Osteoblast (primary cell): ENCODE measurements around the gene PIH1D1. TPM values are rescaled to one million over a fixed set of nuclear protein-coding genes. Genes with fewer than 3 reads are reported as not detected.

Experiments
- DNase-seq: peaks from one replicate; pipeline ENCODE4 v3.0.0; 2011; ENCODE audit warnings: low spot score, mixed read lengths; ENCODE audit not compliant: insufficient read length; ENCODE audit errors: missing footprints
- H2AFZ ChIP-seq: 2 replicates; pipeline ENCODE4 v1.6.0; 2011; ENCODE audit warnings: mild to moderate bottlenecking, low read length
- H3K27ac ChIP-seq: 2 replicates; pipeline ENCODE4 v1.5.1; 2011; ENCODE audit warnings: mild to moderate bottlenecking, low read depth, low read length, moderate library complexity
- H3K27me3 ChIP-seq: 2 replicates; pipeline ENCODE4 v1.6.0; 2012; ENCODE audit warnings: mild to moderate bottlenecking, control low read depth, inconsistent platforms, low read length, moderate library complexity; ENCODE audit not compliant: insufficient read depth
- H3K36me3 ChIP-seq: 2 replicates; pipeline ENCODE4 v1.5.1; 2011; ENCODE audit warnings: mild to moderate bottlenecking, low read length, control low read depth, moderate library complexity; ENCODE audit not compliant: insufficient read depth
- H3K4me1 ChIP-seq: 2 replicates; pipeline ENCODE4 v1.5.1; 2011; ENCODE audit warnings: mild to moderate bottlenecking, low read length, control low read depth, moderate library complexity; ENCODE audit not compliant: insufficient read depth
- H3K4me2 ChIP-seq: 2 replicates; pipeline ENCODE4 v1.6.0; 2011; ENCODE audit warnings: mild to moderate bottlenecking, low read length; ENCODE audit not compliant: insufficient read depth
- H3K4me3 ChIP-seq: fragments of 200-600 bp; sonication (generic); 3 replicates; pipeline ENCODE4 v1.5.1; 2012; ENCODE audit warnings: mild to moderate bottlenecking, low read length, inconsistent platforms; ENCODE audit not compliant: insufficient read depth
- H3K79me2 ChIP-seq: 2 replicates; pipeline ENCODE4 v1.6.0; 2012; ENCODE audit warnings: mild to moderate bottlenecking, low read length, control low read depth, inconsistent platforms; ENCODE audit not compliant: insufficient read depth
- H3K9me3 ChIP-seq: 2 replicates; pipeline ENCODE4 v1.5.1; 2011; ENCODE audit warnings: low read depth, low read length, control low read depth
- H4K20me1 ChIP-seq: 2 replicates; pipeline ENCODE4 v1.6.0; 2012; ENCODE audit warnings: mild to moderate bottlenecking, low read length, control low read depth; ENCODE audit not compliant: insufficient read depth
- total RNA-seq: library from RNA; depleted of rRNA; stranded (reverse); fragments of >200 nt; gene quantifications from 2 replicates; pipeline ENCODE4 v1.2.3, GENCODE V29; 2012
- TF ChIP-seq, protein P1 (sequence below): IDR thresholded peaks from 2 replicates; pipeline ENCODE4 v1.5.1; 2011; ENCODE audit warnings: mild to moderate bottlenecking, low read depth, low read length, moderate library complexity; ENCODE audit errors: extremely low read depth

PIH1D1 gene
- total RNA-seq, 1 donor = 79.3 TPM

DNA sequence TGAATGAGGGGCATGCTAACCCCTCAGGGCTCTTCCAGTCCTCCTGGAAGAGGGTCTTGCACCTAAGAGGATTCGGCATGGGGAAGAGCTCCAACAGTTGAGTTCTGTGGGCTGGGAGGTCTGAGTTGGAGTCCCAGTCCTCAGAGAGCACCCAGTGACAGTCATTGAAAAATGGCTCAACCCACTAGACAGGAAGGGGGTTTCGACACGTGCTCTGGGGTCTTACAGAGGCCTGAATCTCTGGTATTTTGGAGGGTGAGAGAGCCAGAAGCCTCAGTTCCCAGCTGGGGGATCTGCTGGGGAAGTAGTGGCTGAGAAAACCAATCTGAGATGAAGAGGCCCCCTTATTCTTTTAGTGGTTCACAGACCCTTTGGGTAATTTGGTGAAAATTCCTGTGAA is 37.4 kb downstream of the PIH1D1 start:
- no peak overlapping the region for H3K27ac ChIP-seq

DNA sequence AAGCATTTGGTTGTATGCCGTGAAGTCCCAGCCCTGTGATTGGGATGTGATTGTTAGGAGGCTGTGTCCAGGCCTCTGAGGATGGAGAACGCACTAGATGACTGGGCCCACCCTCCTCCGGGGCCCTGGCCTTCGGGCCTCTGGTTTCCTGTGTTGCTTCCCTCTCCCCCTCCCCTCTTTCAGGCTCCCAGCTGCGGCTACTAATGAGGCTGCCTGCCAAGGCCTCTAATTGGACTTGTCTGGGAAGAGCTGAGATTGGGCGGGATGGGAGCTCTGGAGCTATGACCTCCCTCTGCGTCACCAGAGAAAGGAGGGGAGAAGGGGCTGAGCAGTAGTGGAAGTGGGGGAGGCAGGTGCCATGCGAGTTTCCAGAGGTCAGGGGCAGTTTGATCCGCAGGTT is 38.3 kb downstream of the PIH1D1 start:
- TF ChIP-seq, protein P1, sequence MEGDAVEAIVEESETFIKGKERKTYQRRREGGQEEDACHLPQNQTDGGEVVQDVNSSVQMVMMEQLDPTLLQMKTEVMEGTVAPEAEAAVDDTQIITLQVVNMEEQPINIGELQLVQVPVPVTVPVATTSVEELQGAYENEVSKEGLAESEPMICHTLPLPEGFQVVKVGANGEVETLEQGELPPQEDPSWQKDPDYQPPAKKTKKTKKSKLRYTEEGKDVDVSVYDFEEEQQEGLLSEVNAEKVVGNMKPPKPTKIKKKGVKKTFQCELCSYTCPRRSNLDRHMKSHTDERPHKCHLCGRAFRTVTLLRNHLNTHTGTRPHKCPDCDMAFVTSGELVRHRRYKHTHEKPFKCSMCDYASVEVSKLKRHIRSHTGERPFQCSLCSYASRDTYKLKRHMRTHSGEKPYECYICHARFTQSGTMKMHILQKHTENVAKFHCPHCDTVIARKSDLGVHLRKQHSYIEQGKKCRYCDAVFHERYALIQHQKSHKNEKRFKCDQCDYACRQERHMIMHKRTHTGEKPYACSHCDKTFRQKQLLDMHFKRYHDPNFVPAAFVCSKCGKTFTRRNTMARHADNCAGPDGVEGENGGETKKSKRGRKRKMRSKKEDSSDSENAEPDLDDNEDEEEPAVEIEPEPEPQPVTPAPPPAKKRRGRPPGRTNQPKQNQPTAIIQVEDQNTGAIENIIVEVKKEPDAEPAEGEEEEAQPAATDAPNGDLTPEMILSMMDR = no peak
- Histone ChIP-seq H3K27me3 (peaks cover 11% of the 10 kb centered on the region), H2AFZ (peak overlapping the region; percentile 29), H3K27ac (no peak overlapping the region), H3K9me3 (no peaks in the 10 kb centered on the region), H3K4me3 (no peak overlapping the region), H3K36me3 (no peaks in the 10 kb centered on the region), H4K20me1 (no peaks in the 10 kb centered on the region), H3K4me1 (peaks cover 12% of the 10 kb centered on the region), H3K4me2 (no peak overlapping the region), H3K79me2 (no peaks in the 10 kb centered on the region)
- DNase-seq = peak; percentile 80

More for the DNA sequence above, 37.4 kb downstream of the PIH1D1 start:
- Histone ChIP-seq H3K27me3 (peaks cover 19% of the 10 kb centered on the region), H4K20me1 (no peaks in the 10 kb centered on the region), H3K9me3 (no peaks in the 10 kb centered on the region), H3K4me2 (no peak overlapping the region), H2AFZ (no peak overlapping the region), H3K4me3 (no peak overlapping the region), H3K79me2 (no peaks in the 10 kb centered on the region), H3K36me3 (no peaks in the 10 kb centered on the region), H3K4me1 (peaks cover 12% of the 10 kb centered on the region)
- peak; percentile 41 for DNase-seq
- TF ChIP-seq, protein P1 = no peak

DNA sequence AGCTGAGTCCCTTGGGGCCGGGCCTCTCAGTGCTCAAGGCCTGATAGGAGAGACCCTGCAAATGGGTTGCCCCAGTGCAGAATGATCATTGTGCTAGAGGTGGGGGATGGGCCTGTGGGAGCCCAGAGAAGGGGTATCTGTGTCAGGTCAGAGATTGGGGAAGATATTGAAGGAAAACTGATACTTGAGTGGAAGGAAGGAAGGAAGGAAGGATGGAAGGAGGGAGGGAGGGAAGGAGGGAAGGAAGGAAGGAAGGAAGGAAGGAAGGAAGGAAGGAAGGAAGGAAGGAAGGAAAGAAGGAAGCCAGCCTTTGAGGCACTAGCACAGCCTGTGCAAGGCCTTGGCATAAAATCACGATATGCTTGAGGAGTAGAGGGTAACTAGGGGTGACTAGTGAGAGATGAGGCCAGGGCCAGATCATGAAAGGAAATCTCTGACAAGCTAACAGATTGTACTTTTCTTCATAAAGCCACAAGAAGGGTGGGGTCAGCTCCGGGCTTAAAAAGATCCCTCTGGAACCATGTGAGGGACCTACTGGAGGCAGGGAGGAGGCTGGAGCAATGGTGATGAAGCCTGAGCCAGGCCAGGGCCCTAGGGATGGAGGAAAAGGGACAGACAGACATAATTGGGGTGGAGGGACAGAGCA is 39.8 kb downstream of the PIH1D1 start:
- no peaks in the 10 kb centered on the region for H3K79me2 ChIP-seq
- H2AFZ ChIP-seq = no peak overlapping the region
- H3K36me3 ChIP-seq = no peaks in the 10 kb centered on the region
- H3K9me3 ChIP-seq = no peaks in the 10 kb centered on the region
- H3K4me2 ChIP-seq = no peak overlapping the region
- no peak overlapping the region for H3K4me3 ChIP-seq
- TF ChIP-seq, protein P1 = no peak
- H3K27me3 ChIP-seq = no peaks in the 10 kb centered on the region
- H3K27ac ChIP-seq = no peak overlapping the region
- no peaks in the 10 kb centered on the region for H4K20me1 ChIP-seq
- peak; percentile 82 for DNase-seq
- H3K4me1 ChIP-seq = peaks cover 12% of the 10 kb centered on the region

DNA sequence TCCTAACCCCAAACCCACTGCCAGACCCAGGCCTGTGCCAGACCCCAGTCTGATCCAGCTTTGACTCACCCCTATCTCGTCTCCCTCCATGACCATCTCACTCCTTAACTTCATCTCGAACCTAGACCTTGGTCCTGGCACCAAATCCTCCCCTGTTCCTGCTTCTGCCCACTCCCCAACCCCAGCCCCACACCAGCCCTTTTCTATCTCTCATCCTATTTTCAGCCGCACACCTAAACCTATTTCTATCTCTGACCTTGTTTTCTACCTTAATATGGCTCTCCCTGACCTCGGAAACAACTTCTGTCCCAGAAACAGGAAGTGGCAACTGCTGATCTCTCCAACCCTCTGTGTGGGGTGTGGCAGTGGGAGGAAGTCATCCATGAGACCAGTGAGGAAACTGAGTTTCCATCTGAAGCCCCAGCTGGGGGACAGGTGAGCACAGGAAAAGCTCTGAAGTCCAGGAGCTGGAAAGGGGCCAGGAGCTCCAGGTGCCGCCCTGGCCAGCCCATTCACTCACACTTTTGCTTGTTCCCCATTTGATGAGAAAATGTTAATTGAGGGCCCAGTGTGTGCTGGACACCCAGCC is 42.1 kb downstream of the PIH1D1 start:
- Histone ChIP-seq H2AFZ (no peak overlapping the region), H3K4me1 (peaks cover under 1% of the 10 kb centered on the region), H4K20me1 (no peaks in the 10 kb centered on the region), H3K27ac (no peak overlapping the region), H3K36me3 (no peaks in the 10 kb centered on the region), H3K4me2 (no peak overlapping the region), H3K27me3 (no peaks in the 10 kb centered on the region), H3K4me3 (no peak overlapping the region), H3K79me2 (no peaks in the 10 kb centered on the region), H3K9me3 (no peaks in the 10 kb centered on the region)
- TF ChIP-seq, protein P1 = no peak
- peak; percentile 46 for DNase-seq
